ENCODE measurements around the gene CELF6.

CELF6 gene

DNA sequence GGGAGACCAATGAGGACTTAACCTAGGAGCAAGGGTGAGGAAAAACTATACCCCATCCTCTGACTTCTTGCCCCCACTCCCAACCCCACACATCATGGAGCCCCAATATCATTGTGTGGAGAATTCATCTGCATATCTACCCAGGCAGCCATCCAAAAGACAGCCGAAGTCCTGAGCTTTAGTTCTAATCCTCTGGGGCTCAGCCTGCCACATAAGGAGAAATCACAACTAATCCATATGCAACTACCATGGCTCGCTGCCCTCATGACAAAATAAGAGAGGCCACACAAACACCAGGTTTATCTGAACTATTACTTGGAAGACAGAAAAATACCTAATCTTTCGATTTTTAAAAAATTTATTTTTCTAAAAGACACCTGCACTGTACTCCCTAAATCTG, 38.2 kb upstream of the CELF6 start:
- no peaks in the 10 kb centered on the region for H3K27me3 ChIP-seq
- H3K36me3 ChIP-seq = peaks cover 14% of the 10 kb centered on the region
- TF ChIP-seq, protein P1, sequence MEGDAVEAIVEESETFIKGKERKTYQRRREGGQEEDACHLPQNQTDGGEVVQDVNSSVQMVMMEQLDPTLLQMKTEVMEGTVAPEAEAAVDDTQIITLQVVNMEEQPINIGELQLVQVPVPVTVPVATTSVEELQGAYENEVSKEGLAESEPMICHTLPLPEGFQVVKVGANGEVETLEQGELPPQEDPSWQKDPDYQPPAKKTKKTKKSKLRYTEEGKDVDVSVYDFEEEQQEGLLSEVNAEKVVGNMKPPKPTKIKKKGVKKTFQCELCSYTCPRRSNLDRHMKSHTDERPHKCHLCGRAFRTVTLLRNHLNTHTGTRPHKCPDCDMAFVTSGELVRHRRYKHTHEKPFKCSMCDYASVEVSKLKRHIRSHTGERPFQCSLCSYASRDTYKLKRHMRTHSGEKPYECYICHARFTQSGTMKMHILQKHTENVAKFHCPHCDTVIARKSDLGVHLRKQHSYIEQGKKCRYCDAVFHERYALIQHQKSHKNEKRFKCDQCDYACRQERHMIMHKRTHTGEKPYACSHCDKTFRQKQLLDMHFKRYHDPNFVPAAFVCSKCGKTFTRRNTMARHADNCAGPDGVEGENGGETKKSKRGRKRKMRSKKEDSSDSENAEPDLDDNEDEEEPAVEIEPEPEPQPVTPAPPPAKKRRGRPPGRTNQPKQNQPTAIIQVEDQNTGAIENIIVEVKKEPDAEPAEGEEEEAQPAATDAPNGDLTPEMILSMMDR (IDR thresholded peaks at IDR 0.05; ENCODE audit: low read depth, low read length) = no peak

DNA sequence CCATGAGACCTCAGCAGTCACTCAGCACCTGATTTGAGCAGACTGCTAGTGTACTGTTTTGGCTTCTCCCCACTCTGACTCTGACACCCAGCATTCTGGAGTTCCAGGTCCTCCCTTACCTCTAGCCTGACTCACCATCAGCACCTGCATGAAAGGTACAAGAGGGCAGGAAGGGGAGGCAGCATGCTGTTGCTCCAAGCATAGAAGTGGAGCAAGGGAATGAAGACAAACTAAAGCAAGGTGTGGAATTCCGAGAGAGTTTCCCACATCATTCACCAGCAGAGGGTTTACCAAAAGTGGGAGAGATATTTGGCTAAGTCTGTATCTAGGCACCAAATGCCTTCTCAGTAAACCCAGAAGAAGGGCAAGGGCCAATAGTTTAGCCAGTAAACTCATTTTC, 34.5 kb upstream of the CELF6 start:
- H3K36me3 ChIP-seq = peaks cover 36% of the 10 kb centered on the region
- TF ChIP-seq, protein P1 (IDR thresholded peaks at IDR 0.05; ENCODE audit: low read depth, low read length) = no peak
- no peaks in the 10 kb centered on the region for H3K27me3 ChIP-seq
- no peak for DNase-seq
- peaks cover 4% of the 10 kb centered on the region for H3K4me1 ChIP-seq
- H3K9me3 ChIP-seq = no peaks in the 10 kb centered on the region
- H3K4me3 ChIP-seq (ENCODE audit: low read depth, low read length) = no peak overlapping the region

More for the DNA sequence above, 38.2 kb upstream of the CELF6 start:
- no peak for DNase-seq
- Histone ChIP-seq H3K9me3 (no peaks in the 10 kb centered on the region), H3K4me1 (peaks cover 4% of the 10 kb centered on the region), H3K4me3 (ENCODE audit: low read depth, low read length) (no peak overlapping the region)

DNA sequence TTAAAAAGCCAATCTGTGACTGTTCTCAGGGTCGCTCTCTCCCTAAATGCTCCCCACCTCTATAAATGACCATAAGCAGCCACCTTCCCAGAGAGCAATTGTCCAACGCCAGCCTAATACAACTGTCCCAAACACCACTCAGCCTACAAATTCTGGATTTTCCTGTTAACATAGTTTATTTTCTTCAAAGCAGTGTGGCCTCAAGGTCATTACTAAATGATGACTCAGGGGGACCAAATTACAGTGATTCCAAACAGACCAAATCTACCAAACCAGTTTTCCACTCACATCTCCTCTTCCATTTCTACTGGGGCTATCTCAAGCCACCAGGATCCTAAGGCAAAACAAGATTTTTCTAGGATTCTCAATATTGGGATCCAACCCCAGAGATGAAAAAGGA, 33.3 kb upstream of the CELF6 start:
- H3K36me3 ChIP-seq = peaks cover 41% of the 10 kb centered on the region
- TF ChIP-seq, protein P1 (IDR thresholded peaks at IDR 0.05; ENCODE audit: low read depth, low read length) = no peak

DNA sequence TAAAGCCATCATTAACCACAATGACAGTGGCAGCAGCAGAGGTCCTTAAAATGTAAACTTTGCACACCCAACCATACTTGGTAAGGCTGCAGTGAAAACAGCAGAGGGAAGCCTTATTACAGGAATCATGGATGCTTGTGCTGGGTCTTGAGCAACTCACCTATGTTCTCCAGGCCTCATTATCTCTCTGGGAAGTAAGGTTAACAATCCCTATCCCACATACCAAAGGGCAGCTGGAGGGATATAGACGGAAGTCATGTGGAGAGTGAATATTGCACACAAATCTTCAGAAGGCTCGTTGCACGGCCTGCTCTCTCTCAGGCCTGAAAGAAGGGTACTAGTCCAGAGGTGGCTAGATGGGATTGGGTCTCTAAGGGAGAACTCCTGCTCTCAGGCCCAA, 25.8 kb upstream of the CELF6 start:
- Histone ChIP-seq H3K4me3 (ENCODE audit: low read depth, low read length) (no peak overlapping the region), H3K36me3 (peaks cover 34% of the 10 kb centered on the region), H3K27me3 (no peaks in the 10 kb centered on the region), H3K4me1 (peaks cover 3% of the 10 kb centered on the region; the same call in 1 of the 2 replicates), H3K9me3 (no peaks in the 10 kb centered on the region)
- DNase-seq = no peak
- TF ChIP-seq, protein P1 (IDR thresholded peaks at IDR 0.05; ENCODE audit: low read depth, low read length) = no peak

More for the DNA sequence above, 33.3 kb upstream of the CELF6 start:
- no peaks in the 10 kb centered on the region for H3K27me3 ChIP-seq
- no peak for DNase-seq
- H3K4me1 ChIP-seq = no peaks in the 10 kb centered on the region
- H3K9me3 ChIP-seq = no peaks in the 10 kb centered on the region
- no peak overlapping the region for H3K4me3 ChIP-seq (ENCODE audit: low read depth, low read length)

DNA sequence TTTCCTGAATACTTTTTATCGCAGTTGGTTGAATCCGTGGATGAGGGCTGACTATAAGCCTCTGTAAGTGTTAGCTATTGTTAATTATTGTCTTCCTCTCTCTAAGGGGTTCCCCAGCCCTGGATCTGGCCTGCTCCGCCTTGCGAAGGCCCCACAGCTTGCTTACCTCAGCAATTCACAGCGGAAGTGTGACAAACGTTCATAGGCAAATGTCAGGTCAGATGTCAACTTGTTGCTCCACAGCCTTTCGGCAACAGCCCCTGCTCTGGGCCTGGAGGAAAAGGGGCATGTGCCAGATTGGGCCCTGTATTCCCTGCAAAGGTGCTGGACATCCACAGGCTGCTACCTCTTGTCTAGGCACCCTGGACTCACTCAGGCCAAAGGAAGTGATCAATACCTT, 25.3 kb upstream of the CELF6 start:
- Histone ChIP-seq H3K4me1 (peaks cover 3% of the 10 kb centered on the region; the same call in 1 of the 2 replicates), H3K4me3 (ENCODE audit: low read depth, low read length) (no peak overlapping the region), H3K9me3 (no peaks in the 10 kb centered on the region), H3K36me3 (peaks cover 28% of the 10 kb centered on the region), H3K27me3 (no peaks in the 10 kb centered on the region)
- DNase-seq = no peak
- TF ChIP-seq, protein P1 (IDR thresholded peaks at IDR 0.05; ENCODE audit: low read depth, low read length) = no peak

DNA sequence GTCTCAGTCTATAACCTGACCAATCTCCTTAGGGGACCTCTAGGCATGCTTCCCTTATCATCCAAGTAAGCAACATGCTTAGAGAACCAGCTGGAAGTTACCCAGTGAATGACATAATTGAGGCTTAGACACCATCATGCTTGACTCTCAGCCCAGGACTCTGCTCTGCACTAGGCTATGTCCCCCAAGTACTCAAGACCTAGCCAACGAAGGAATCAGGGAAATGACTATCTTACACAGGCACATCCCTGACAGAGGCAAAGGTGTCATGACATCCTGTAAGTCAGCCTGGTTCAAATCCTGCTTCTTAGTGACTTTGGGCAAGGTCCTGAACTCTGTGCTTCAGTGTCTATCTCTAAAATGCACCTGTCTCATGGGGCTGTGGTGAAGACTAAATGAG, 24.6 kb upstream of the CELF6 start:
- TF ChIP-seq, protein P1 (IDR thresholded peaks at IDR 0.05; ENCODE audit: low read depth, low read length) = no peak
- H3K9me3 ChIP-seq = no peaks in the 10 kb centered on the region

More for the DNA sequence above, 24.6 kb upstream of the CELF6 start:
- Histone ChIP-seq H3K4me3 (ENCODE audit: low read depth, low read length) (no peak overlapping the region), H3K36me3 (peaks cover 27% of the 10 kb centered on the region), H3K27me3 (no peaks in the 10 kb centered on the region), H3K4me1 (peaks cover 3% of the 10 kb centered on the region; the same call in 1 of the 2 replicates)
- no peak for DNase-seq
